ENCODE data around the gene KPNA6. TPM values are rescaled to one million over a fixed set of nuclear protein-coding genes. Genes with fewer than 3 reads are reported as not detected.

Gene KPNA6
- total RNA-seq, 2 donors from 2014 or later = 37.9 to 56.9 TPM

DNA sequence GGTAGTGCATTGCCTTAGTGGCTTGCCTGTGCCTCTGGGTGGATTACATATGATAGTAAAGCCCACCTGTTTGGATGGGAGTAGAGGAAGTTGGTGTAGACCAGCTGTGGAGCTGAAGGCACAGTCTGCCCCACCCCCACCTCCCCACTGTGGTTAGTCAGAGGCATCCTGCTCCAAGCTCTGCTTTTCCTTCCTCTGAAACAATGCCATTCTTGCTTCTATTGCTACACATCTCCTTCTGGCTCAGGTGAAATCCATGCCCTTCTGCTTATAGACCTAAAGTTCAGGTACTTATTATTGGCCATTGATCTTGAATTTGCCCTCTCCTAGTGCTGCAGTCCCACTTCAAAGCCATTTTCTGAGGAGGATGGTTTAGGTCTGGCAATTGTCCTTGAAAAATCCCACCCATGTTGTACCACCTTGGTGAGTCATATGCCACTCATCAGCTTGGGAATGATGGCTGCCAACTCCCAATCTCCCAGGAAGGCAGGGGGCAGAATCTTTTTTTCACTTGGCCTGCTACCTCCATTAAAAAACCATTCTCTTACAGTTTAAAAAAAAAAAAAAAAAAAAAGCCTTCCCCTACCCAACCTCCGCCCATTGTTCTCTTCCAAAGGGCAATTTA, 64.9 kb downstream of the KPNA6 start:
- H3K36me3 ChIP-seq = peaks cover 4 to 12% of the 10 kb centered on the region in 2 donors
- intact Hi-C loops (cut with DNase I) = no loop called here
- no peaks in the 10 kb centered on the region for H3K4me1 ChIP-seq (replicated peaks)
- H3K27ac ChIP-seq = no peak overlapping the region
- 96% methylated on average over 1 of the region's 1 CpG for WGBS
- no peaks in the 10 kb centered on the region for H3K27me3 ChIP-seq (replicated peaks; ENCODE audit: insufficient read depth)
- TF ChIP-seq POLR2A (IDR thresholded peaks at IDR 0.05) (no peak), POLR2AphosphoS5 (IDR thresholded peaks at IDR 0.05) (no peak)
- TF ChIP-seq, protein P1, sequence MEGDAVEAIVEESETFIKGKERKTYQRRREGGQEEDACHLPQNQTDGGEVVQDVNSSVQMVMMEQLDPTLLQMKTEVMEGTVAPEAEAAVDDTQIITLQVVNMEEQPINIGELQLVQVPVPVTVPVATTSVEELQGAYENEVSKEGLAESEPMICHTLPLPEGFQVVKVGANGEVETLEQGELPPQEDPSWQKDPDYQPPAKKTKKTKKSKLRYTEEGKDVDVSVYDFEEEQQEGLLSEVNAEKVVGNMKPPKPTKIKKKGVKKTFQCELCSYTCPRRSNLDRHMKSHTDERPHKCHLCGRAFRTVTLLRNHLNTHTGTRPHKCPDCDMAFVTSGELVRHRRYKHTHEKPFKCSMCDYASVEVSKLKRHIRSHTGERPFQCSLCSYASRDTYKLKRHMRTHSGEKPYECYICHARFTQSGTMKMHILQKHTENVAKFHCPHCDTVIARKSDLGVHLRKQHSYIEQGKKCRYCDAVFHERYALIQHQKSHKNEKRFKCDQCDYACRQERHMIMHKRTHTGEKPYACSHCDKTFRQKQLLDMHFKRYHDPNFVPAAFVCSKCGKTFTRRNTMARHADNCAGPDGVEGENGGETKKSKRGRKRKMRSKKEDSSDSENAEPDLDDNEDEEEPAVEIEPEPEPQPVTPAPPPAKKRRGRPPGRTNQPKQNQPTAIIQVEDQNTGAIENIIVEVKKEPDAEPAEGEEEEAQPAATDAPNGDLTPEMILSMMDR (IDR thresholded peaks at IDR 0.05) = no peak
- DNase-seq (ENCODE audit: low spot score) = no peak
- no peaks in the 10 kb centered on the region for H3K9me3 ChIP-seq
- no peak overlapping the region for H3K4me3 ChIP-seq

DNA sequence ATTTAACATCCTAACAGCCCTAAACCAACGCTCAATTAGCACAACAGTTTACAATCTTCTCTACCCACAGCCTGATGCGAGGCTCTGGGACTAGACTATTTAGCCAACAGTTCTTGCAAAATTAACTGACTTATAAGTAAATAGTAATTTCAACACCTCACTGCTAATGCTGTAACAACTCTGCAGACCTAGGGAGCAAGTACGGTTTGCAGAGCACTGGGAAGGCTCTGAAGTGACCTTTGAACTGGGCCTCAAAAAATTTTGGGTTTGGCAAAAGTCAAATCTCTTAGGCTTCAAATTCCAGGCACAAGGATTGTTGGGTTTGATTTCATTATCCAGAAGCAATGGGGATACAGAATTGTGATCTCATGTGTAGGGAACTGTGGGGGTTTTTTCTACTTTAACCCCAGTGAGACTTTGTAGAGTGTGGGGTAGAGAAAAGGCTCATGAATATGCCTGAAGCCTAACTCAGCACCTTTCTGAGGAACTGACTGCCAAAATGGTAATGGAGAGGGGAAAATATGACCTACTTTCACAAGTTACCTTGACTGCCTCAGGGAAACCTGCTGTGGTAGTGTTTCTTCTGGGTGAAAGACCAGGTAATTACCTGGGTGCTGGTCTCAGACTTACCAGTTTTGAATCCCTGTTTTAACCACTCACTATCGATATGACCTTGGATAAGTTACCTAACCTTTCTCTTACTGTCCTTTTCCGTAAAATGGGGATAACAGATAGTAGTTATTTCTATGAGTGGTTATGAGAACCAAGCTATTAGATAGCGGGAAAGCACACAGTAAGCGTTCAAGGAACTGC, 70.7 kb downstream of the KPNA6 start:
- H3K27me3 ChIP-seq (replicated peaks; ENCODE audit: insufficient read depth) = no peaks in the 10 kb centered on the region
- H3K4me3 ChIP-seq = no peak overlapping the region
- H3K9me3 ChIP-seq = no peaks in the 10 kb centered on the region
- no peaks in the 10 kb centered on the region for H3K36me3 ChIP-seq
- TF ChIP-seq POLR2AphosphoS5 (IDR thresholded peaks at IDR 0.05) (no peak), POLR2A (IDR thresholded peaks at IDR 0.05) (no peak)
- TF ChIP-seq, protein P1 (IDR thresholded peaks at IDR 0.05) = no peak
- WGBS = 83% methylated on average over 7 of the region's 7 CpGs
- intact Hi-C loops (cut with DNase I) = no loop called here
- no peak for DNase-seq (ENCODE audit: low spot score)
- peak overlapping the region; percentile 87 to 89 for H3K27ac ChIP-seq
- no peaks in the 10 kb centered on the region for H3K4me1 ChIP-seq (replicated peaks)

DNA sequence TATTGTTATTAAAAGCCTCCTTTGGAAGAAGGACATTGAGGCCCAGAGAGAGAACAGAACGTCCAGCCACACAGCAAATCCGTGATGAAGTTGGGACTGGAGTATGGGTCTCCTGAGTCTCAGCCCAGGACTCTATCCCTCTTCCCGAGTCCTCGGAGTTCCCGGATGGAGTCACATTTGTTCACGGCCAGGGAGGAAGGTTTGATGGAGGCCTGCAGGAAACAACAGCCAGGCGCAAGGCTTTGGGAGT, 71.3 kb downstream of the KPNA6 start:
- no peaks in the 10 kb centered on the region for H3K36me3 ChIP-seq
- H3K27me3 ChIP-seq (replicated peaks; ENCODE audit: insufficient read depth) = no peaks in the 10 kb centered on the region
- intact Hi-C loops (cut with DNase I) = no loop called here
- peak overlapping the region; percentile 87 to 89 for H3K27ac ChIP-seq
- WGBS = 6% methylated on average over 7 of the region's 7 CpGs
- peak overlapping the region; percentile 57 to 59 for H3K4me3 ChIP-seq
- H3K9me3 ChIP-seq = no peaks in the 10 kb centered on the region
- no peak for TF ChIP-seq POLR2AphosphoS5 (IDR thresholded peaks at IDR 0.05)
- TF ChIP-seq, protein P1 (IDR thresholded peaks at IDR 0.05) = no peak
- no peak for TF ChIP-seq POLR2A (IDR thresholded peaks at IDR 0.05)
- no peaks in the 10 kb centered on the region for H3K4me1 ChIP-seq (replicated peaks)
- no peak for DNase-seq (ENCODE audit: low spot score)

DNA sequence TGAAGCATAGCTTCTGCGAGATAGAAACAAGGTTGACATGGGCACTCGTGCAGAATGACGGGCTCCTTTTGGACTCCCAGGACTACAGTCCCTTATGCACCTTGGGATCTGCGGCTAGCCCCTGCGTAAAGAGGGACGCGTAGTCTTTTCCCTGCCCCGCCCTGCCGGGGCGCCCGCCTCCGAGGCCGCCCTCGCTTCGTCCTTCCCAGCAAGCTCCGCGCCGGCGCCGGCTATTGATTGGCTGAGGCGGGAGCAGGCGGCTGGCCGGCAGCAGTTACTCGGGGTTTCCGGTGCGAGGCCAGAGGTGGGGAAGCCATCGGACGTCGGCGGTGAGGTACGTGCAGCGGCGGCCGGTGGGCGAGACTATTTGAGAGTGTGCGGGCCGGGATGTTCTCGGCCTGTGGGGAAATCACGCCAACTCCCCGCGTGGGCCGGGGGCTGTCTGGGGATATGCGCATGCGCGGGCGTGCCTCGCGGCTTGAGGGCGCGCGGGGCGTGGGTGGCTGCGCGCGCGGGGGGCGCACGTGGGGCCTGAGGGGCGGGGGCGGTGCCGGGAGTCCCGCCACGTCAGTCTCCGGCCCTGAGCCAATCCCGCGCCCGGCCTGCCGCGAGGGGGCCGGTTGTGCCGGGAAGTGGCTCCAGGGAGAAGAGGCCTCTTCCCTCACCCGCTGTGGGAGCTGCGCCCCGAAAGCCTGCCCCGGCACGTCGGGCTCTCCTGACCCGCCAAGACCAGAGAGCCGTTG, 71.8 kb downstream of the KPNA6 start, which contains the start of gene TXLNA:
Gene TXLNA, plus strand, starts transcription at position 233 of the 743 bp plus-strand sequence. CDS start 671 bp downstream, outside the sequence.
- H3K9me3 ChIP-seq = no peaks in the 10 kb centered on the region
- peak within 1 kb of the TSS; percentile 57 to 59 for H3K4me3 ChIP-seq
- H3K27me3 ChIP-seq (replicated peaks; ENCODE audit: insufficient read depth) = no peaks in the 10 kb centered on the region
- intact Hi-C loops (cut with DNase I) = loop anchor here (5.0 kb wide), 1 partner anchor 63 kb away; no protein-coding TSS in a partner anchor
- WGBS = under 1% methylated on average over 42 of the region's 79 CpGs
- peak; percentile 90 for DNase-seq (ENCODE audit: low spot score)
- peak within 1 kb of the TSS; percentile 87 to 89 for H3K27ac ChIP-seq
- H3K36me3 ChIP-seq = no peaks in the 10 kb centered on the region
- TF ChIP-seq, protein P1 (IDR thresholded peaks at IDR 0.05) = peak in 2 of 4 experiments; percentile 7 to 16
- peak; percentile 90 for TF ChIP-seq POLR2AphosphoS5 (IDR thresholded peaks at IDR 0.05)
- peak; percentile 41 for TF ChIP-seq POLR2A (IDR thresholded peaks at IDR 0.05)
- no peaks in the 10 kb centered on the region for H3K4me1 ChIP-seq (replicated peaks)

Data from prostate gland (tissue), 2 donors.